HG03196 (cell line): Measurements from ENCODE around the gene AIP.

ENCODE experiments used
- ATAC-seq: cut with Tn5 transposase; IDR thresholded peaks from one replicate; pipeline ENCODE4 v1.9.1; 2021; ENCODE audit not compliant: unreplicated experiment

AIP gene

DNA sequence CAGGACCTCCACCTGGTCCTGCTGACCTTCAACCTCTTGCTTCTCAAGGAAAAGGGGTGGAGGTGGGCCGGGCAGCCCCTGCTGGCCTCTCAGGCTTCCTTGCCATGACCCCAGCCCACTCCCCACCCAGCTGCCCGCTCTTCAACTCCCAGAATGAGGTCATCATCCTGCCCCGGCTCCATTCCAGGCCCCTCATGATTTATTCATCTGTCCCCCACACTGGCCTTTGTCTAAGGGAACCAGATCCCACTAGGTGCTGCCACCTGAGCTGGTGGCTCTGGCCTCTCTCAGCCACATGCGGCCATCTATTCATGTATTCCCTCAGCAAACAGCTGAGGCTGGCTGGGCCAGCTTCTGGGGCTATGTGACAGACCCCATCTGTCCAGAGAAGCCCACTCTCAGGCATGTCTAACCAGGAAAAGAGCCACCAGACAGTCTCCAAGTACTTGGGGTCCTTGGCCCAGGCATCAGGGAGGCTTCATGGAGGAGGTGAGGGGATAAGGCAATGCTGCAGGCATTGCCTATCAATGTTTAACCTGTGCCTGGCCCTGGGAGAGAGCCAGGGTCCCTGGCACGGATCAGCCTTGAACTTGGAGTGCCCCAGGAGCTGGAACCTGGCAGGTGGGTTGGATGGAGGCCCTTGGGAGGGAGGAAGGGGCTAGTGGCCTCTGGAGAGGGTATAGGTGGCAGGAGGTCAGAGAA, 42.6 kb downstream of the AIP start:
- ATAC-seq: no peak

DNA sequence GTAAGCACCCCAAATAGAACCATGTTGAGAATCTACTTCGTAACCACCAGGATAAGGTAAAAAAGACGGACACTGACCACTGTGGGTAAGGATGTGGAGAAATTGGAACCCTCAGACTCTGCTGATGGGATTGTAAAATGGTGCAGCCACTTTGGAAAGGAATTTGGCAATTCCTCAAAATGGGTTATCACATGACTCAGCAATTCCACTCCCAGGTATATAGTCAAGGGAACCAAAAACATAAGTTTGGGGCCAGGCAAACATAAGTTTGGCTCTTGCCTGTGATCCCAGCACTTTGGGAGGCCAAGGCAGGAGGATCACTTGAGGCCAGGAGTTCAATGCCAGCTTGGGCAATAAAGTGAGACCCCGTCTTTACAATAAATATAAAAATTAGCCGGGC, 45.5 kb downstream of the AIP start:
- ATAC-seq: no peak

DNA sequence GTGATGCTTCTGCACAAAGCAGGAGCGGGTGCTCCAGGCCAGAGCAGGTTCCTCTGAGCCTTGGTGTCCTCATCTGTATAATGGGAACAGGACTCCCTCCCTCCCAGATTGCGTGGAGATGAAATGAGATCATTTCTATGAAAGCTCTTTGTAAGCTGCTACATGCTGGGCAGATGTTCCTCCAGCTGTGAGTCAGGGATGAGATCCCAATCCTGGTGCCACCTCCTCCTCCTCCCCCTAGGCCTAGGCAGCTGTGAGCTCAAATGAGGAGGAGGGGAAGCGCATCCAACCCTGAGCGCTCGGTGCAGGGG, 47.4 kb downstream of the AIP start:
- ATAC-seq: no peak

DNA sequence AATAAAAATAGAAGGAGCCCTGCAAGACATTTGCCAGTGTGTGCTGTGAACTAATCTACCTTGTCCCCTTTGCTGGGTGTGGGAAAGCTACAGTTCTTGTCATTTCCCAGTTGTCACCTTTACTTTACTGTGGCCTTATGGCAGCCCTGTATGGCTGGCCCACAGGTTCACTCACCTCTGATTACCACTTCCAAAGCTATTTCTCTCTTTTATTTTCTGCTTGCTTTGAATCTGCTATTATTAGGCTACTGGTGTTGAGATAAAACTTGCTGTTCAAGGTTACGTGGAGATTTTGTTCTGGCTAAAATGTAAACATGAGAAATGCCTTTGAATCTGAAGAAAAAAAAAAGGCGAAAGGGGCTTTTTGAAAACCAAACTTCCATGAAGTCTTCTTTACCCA, 50.1 kb downstream of the AIP start:
- no peak for ATAC-seq

DNA sequence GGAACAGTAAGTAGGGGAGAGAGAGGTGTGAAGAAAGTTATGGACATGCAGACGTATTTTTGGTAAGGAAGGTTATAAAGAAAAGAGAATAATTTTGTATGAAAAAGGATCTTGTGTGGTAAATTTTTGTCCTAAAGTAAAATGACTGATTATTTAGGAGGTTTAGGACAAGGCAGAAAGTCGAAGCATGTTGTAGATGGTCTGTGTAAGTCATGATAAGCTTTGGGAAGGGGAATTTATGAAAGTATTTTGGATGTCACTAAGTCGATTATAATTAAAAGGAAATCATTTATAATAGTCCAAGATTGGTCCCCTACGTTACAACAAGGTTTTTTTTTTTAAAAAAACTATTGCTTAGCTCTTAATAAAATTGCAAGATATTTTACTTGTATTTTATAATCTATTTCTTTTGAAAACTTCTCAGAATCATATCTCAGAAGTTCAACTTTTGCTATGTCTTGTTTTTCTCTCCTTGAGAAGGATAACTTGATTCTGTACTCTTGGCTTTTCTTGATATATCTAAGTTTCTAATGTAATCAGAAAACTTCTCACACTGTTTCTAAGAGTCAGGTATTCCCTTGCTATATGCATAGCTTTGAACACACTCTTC, 51.3 kb downstream of the AIP start:
- no peak for ATAC-seq

DNA sequence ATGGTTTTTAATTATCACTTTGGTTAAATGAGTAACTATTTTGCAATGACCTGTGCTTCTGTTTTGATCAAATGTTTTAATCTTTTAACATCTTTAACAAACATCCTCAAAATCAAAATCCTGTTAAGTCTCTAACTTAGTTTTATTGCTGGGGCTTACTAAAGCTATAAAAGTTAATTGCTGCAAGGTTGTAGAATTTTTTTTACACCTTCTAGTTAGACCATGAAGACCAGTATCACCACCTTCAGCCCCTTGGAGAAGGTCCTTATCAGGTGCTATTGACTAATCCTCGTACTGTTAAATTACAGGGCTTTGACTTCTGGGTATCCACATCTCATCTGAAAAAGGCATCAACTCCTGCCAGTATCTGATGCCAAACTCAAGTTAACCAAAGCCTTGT, 52.7 kb downstream of the AIP start:
- ATAC-seq: no peak

DNA sequence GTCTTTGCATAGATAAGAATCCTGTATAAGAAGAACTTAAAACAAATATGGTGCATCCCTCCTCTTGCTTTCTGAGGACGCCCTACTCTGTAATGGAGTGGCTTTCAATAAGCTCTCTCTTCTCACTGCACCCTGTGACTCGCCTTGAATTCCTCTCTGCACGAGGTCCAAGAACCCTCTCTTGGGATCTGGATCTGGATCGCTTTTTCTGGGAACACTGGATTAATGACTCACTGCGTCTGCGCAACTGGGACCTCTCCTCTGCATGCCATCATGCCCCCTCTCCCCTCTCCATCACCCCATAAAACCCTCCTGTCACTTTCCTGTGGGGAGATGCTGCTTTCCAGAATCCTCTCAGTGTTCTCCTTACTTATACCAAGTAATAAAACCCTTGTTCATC, 55.5 kb downstream of the AIP start:
- ATAC-seq: no peak

DNA sequence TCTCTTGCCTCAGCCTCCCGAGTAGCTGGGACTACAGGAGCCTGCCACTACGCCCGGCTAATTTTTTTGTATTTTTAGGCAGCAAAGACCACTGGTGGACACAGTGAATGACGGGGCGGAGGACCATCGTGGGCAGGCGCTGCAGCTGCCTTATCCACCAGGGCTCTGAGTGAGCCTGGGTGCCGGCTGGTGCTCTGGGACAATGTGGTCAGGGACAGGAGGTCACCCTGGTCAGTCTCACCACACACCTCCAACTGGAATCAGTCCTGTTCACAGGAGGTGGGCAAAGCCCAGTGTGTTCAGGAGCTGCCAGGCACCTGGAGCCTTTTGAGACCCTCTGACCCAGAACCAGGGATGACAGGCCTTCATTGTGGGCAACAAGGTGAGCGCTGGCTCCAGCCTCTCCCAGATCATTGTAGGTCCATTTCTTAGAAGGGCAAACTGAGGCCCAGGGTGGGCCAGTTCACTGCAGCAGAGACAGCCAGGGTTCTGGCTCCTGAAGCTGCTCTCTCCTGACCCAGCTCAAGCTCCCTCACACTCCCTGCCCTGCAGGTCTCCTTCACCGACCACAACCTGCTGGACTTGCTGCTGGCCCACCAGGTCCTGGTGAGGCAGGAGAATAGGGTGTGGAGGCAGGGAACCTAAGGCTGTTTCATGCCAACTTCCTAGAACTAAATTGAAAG, 56.1 kb downstream of the AIP start:
- ATAC-seq: no peak

DNA sequence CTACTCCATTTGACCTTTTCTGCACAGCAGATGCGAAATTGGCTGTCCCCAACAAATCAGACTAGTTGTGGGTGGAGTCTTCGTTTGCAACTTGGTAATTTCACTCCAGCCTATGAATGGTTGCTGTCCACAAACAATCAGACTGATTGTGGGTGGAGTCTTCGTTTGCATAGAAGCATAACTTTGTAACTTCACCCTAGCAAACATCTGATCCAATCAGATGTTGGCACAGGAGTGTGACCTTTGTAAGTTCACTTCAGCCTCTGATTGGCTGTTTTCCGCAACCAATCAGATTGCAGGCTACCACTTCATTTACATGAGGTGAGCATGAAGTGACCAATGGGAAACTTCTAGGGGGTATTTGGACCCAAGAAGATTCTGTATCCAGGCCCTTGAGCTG, 56.7 kb downstream of the AIP start:
- ATAC-seq: no peak
